ENCODE measurements around the gene SMIM8.

SMIM8 gene

DNA sequence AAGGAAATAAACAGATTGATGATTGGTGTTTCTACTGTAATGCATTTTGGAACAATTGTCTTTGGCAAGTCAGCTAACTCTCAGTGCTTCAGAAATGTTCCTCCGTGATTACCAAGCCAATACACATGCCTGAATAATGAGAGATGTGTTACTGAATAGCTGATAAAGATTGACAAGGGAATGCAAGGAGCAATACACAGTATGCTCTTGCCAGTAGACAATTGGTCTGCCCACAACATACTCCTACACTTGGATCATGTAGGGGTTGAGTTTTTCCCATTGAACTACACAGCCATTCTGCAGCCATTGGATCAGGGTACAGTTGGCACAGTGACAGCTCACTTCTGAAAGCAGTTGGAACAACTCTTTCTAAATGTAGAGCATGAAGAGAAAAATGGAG is 12.3 kb downstream of the SMIM8 start:
- DNase-seq (ENCODE audit: low read depth in 3 of 3, low spot score in 1 of 3): no peak

GRCh38 chr6:87336367-87336766 is 14.0 kb downstream of the SMIM8 start:
- DNase-seq (ENCODE audit: low read depth in 3 of 3, low spot score in 1 of 3): no peak

DNA sequence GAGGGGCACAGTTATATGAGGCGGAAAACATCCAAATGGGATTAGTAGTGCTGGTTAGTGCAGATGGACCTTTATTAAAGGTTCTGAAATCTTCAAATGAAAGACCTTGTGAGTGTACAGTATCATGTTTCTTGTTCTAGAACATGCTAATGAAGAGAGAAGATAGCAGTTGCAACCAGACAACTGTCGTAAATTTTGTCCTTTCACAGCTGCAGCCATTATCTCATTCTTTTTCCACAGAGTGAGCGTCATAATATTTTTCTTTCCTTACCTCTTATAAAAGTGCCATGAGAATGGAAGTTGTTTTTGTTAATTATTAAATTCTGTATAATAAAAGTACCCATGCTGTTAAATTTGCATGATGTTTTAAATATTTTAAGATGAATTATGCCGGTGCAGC is 17.8 kb downstream of the SMIM8 start:
- no peak for DNase-seq (ENCODE audit: low read depth in 3 of 3, low spot score in 1 of 3)

DNA sequence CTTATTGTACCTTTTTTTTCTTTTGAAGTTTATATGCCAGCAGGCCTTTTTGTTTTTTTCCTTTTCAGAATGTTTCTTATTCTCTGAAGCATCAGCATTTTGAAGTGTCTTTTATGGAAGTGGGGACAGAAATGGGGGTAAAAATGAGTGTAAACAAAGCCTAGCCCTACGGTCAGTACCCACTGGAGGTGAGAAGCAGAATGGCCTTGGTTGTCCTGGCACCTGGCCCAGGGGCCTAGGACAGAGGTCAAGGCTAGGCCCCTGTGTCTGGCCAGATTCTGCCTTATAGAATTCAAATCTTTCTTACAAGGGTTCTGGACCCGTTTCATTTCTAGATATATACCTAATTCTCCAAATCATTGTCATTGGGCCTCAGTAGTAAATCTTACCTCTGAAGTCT is 18.8 kb downstream of the SMIM8 start:
- DNase-seq (ENCODE audit: low read depth in 3 of 3, low spot score in 1 of 3): no peak

- DNase-seq (ENCODE audit: low read depth in 3 of 3, low spot score in 1 of 3): no peak
These were observed 19.5 kb downstream of the SMIM8 start for GRCh38 chr6:87341899-87342298.

DNA sequence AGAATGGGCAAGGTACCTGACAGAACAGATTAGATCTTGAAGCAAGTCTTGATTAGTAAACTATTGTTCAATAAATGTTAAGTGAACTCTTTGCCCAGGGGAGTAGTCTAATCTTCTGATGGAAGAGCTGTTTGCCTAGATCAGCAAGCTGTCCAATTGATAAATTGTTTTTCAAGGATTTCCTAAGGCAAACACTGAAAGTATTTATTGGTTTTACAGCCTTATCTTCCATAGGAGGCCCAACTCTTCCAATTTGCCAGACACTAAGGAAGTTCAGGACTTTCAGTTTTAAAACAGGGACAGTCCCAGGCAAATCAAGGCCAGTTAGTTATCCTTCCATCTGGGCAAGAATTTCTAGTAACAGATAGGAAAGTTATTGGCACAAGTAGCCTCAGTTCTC is 20.4 kb downstream of the SMIM8 start:
- DNase-seq (ENCODE audit: low read depth in 3 of 3, low spot score in 1 of 3): no peak

GRCh38 chr6:87344731-87345130 is 22.3 kb downstream of the SMIM8 start, which contains the start of gene C6orf163:
C6orf163 (plus strand) TSS chr6:87344813; CDS start chr6:87345100, 287 bp downstream.
- no peak for DNase-seq (ENCODE audit: low read depth in 3 of 3, low spot score in 1 of 3)

DNA sequence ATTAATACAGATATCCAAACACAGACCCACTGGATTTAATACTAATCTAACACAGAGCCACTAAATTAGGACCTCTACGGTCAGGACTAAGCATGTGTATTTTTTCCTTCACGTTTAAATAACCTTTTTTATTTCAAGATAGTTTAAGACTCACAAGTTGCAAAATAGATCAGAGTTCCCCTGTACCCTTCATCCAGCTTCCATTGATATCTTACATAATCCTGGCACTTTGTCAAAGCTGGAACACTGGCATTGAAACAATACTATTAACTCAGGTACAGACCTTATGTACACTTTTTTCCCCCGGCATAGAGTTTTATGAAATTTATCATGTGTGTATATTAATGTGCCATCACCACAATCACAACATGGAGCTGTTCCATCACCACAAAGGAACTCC is 24.3 kb downstream of the SMIM8 start:
- no peak for DNase-seq (ENCODE audit: low read depth in 3 of 3, low spot score in 1 of 3)

DNA sequence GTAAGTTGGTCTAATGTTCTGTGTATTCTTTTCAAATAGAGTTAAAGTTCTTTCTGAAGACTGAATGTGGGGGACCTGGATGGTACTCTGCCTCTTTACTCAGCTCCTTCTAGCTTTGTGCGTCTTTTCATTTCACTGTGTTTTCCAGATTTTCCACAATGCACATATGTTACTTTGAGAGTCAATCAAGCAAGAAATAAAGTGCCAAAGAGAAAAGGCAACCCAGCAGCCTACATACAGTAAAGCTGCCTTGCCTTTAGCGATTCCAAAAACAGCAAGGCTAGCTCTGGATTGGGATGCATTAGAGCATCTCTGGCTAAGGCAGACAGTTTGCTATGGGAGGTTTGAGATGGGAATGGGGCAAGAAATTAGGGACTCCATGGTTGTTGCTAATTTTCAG is 27.5 kb downstream of the SMIM8 start:
- DNase-seq (ENCODE audit: low read depth in 3 of 3, low spot score in 1 of 3): no peak

DNA sequence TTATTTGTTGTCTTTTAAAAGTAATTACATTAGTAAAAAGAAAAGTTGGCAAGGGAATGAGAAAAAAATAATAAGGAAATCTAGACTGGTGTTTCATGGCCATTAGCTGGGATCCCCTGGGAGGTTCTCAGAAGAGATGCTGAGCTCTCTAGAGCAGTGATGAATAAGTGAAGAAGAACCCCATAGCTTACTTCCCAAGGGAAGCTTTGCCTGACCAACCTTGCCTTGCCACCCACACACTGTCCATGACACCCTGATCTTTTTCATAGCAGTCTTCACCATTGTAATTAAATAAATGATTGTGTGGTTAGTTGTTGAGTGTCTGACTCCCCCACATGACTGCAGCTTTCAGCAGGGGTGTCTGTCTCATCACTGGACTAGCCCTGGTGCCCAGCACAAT is 28.1 kb downstream of the SMIM8 start:
- no peak for DNase-seq (ENCODE audit: low read depth in 3 of 3, low spot score in 1 of 3)

GRCh38 chr6:87351583-87351982 is 29.2 kb downstream of the SMIM8 start:
- DNase-seq (ENCODE audit: low read depth in 3 of 3, low spot score in 1 of 3): no peak

GRCh38 chr6:87356181-87356580 is 33.8 kb downstream of the SMIM8 start:
- DNase-seq (ENCODE audit: low read depth in 3 of 3, low spot score in 1 of 3): no peak

DNA sequence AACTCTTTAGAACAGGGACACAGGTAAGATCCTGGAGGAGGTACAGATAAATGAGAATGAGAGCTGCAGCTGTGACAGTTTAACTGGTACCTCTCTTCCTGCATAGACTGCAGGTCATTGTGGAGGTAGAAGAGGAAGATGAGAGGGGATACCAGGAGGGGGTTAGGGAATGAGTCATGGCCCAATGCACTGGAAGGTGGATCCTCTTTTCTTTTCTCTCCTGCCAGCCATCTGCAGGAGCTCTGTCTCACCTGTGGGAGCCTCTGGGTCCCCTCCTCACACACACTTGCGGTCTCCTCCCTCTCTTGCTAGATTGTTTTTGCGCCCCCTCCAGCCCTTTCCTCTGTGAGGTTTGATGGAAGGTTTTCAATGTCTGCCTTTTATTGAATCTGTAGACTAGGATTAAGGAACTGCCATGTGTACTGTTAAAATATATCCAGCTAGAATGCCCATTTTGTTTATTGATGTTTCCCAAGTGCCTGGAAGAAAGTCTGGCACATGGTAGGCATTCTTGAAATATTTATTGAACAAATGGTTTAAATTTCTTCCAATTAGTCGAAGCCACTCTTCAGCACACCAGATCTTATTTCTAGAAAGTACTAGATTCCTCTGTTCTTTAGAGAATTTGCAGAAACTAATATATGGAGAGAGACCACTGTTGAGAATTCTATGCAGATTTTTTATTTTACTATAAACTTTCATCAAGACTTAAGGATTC is 35.2 kb downstream of the SMIM8 start:
- no peak for DNase-seq (ENCODE audit: low read depth in 3 of 3, low spot score in 1 of 3)

GRCh38 chr6:87364602-87365252 is 42.3 kb downstream of the SMIM8 start:
- no peak for DNase-seq (ENCODE audit: low read depth in 3 of 3, low spot score in 1 of 3)

- no peak for DNase-seq (ENCODE audit: low read depth in 3 of 3, low spot score in 1 of 3)
These were observed 43.9 kb downstream of the SMIM8 start for GRCh38 chr6:87366072-87366827.

DNA sequence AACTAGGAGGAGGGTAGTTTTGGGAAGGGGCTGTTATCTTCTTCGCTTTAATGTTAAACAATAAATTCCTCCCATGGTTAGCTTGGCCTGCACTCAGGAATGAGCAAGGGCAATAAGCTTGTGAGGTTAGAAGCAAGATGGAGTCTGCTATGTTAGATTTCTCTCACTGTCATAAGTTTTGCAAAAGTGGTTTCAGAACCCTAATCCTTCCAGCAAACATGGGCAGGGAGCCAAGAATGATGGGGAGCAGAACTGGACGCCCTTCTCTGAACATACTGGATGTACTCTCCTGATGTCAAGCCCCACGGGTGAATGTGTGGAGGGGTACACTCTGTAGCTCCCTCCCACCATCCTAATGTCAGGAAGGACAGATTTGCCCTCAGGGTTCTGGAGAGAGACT is 44.5 kb downstream of the SMIM8 start:
- DNase-seq (ENCODE audit: low read depth in 3 of 3, low spot score in 1 of 3): no peak

- DNase-seq (ENCODE audit: low read depth in 3 of 3, low spot score in 1 of 3): no peak
These were observed 51.0 kb downstream of the SMIM8 start for GRCh38 chr6:87373377-87373776.

DNA sequence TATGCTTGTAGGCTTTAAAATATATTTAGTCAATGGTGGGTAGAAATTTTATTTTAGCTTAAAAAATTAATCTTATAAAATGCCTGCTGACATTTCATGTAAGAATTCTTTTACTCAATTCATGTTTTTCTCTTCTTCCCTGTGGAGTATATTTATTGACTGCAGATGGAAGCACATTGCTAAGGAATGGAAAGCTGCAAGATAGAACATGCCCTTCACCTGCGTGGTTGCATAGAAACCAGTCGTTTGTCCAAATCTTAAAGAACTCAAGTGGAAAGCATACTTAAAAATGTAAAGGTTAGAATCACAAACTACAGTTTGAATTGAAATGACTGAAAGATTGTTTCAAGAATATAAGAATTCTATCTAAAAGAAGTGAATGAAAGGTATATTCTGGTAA is 52.9 kb downstream of the SMIM8 start:
- DNase-seq (ENCODE audit: low read depth in 3 of 3, low spot score in 1 of 3): no peak

DNA sequence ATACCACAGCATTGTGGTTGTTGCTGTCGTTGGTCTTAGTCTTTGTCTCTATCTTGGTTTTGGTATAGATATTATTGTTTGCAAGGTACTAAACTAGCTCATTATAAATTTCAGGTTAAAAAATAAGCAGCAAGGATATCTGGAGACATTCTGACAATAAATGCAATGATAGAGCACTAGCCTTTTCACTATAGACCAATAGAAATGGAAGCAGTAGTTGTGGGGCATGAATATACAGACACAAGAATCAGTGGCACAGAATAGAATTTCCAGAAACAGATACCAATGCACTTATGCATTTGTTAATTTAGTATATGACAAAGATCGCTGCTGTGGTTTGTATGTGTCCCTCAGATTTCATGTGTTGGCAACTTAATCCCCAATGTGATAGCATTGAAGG is 54.3 kb downstream of the SMIM8 start:
- no peak for DNase-seq (ENCODE audit: low read depth in 3 of 3, low spot score in 1 of 3)

DNA sequence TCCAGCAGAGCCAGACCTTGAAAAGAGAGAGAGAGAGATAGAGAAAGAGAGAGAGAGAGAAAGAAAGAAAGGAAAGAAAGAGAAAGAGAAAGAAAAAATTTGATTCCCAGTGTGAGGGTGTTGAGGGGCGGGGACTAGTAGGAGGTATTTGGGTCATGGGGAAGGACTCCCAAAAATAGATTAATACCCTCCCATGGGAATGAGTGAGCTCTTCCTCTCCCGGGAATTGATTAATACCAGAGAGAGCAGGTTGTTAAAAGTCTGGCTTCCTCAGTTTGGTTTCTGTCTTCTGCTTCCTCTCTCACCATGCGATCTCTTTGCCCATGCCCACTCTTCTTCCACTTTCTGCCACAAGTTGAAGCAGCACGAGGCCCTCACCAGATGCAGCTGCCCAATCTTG is 56.6 kb downstream of the SMIM8 start:
- DNase-seq (ENCODE audit: low read depth in 3 of 3, low spot score in 1 of 3): no peak

- DNase-seq (ENCODE audit: low read depth in 3 of 3, low spot score in 1 of 3): no peak
These were observed 60.5 kb downstream of the SMIM8 start for GRCh38 chr6:87382861-87383260.

- DNase-seq (ENCODE audit: low read depth in 3 of 3, low spot score in 1 of 3): no peak
These were observed 61.6 kb downstream of the SMIM8 start for GRCh38 chr6:87384038-87384437.

Measured in stimulated activated CD4-positive, alpha-beta T cell treated with anti-CD3 and anti-CD28 coated beads, TNF-alpha, amount 100 ng/mL, for 1 hour (primary cell).